Dermis lymphatic vessel endothelial cell (primary cell): ENCODE results near the gene OR8J3. TPM values are rescaled to one million over a fixed set of nuclear protein-coding genes. Genes with fewer than 3 reads are reported as not detected.

Experiments
- total RNA-seq: library from RNA; depleted of rRNA; stranded (reverse); fragments of >200 nt; gene quantifications from 2 replicates; pipeline ENCODE4 v1.2.1, GENCODE V29; 2014

Gene OR8J3
- not detected in 2 replicates for total RNA-seq

GRCh38 chr11:56140151-56140661 is at the start of gene OR8J3:
Gene OR8J3 (minus strand): TSS chr11:56140201. CDS start chr11:56137718, 2,483 bp downstream.

GRCh38 chr11:56176318-56176717 is 36.3 kb upstream of the OR8J3 start, which contains the start of gene OR5J2:
Gene OR5J2 (plus strand): TSS chr11:56176618. CDS start chr11:56176618, 0 bp downstream.

GRCh38 chr11:56160217-56160616 is 20.2 kb upstream of the OR8J3 start, which contains the start of gene OR8K5:
Gene OR8K5 (minus strand): TSS chr11:56160317. CDS start chr11:56160317, 0 bp downstream.

GRCh38 chr11:56122073-56122472 is 17.9 kb downstream of the OR8J3 start, which contains the start of gene OR8H3:
Gene OR8H3 (plus strand): TSS chr11:56122373. CDS start chr11:56122373, 0 bp downstream.

GRCh38 chr11:56103210-56103737 is 36.7 kb downstream of the OR8J3 start, which contains the start of gene OR8H2:
Gene OR8H2 (plus strand): TSS chr11:56103687. CDS start chr11:56105043, 1,356 bp downstream.

GRCh38 chr11:56093008-56093407 is 47.0 kb downstream of the OR8J3 start, which contains the start of gene OR8I2:
Gene OR8I2 (plus strand): TSS chr11:56093308. CDS start chr11:56093308, 0 bp downstream.

Other genes starting within 250 kb of the OR8J3 start
- not detected in 2 replicates for gene OR5W2, start 225.6 kb downstream of the OR8J3 start, total RNA-seq
- gene OR5I1, start 203.8 kb downstream of the OR8J3 start, total RNA-seq, result not detected in 2 replicates
- gene OR10AG1, start 170.3 kb downstream of the OR8J3 start, total RNA-seq, result not detected in 2 replicates
- not detected in 2 replicates for gene OR5F1, start 145.6 kb downstream of the OR8J3 start, total RNA-seq
- not detected in 2 replicates for gene OR5AS1, start 112.5 kb downstream of the OR8J3 start, total RNA-seq
- gene OR8I2, start 46.9 kb downstream of the OR8J3 start, total RNA-seq, result not detected in 2 replicates
- not detected in 2 replicates for gene OR8H2, start 36.5 kb downstream of the OR8J3 start, total RNA-seq
- not detected in 2 replicates for gene OR8H3, start 17.8 kb downstream of the OR8J3 start, total RNA-seq
- gene OR8K5, start 20.1 kb upstream of the OR8J3 start, total RNA-seq, result not detected in 2 replicates
- not detected in 2 replicates for gene OR5J2, start 36.4 kb upstream of the OR8J3 start, total RNA-seq
- gene OR5T2, start 94.1 kb upstream of the OR8J3 start, total RNA-seq, result not detected in 2 replicates
- not detected in 2 replicates for gene OR5T3, start 112.1 kb upstream of the OR8J3 start, total RNA-seq
- not detected in 2 replicates for gene OR5T1, start 134.0 kb upstream of the OR8J3 start, total RNA-seq
- gene OR8H1, start 152.1 kb upstream of the OR8J3 start, total RNA-seq, result not detected in 2 replicates
- not detected in 2 replicates for gene OR8K3, start 174.9 kb upstream of the OR8J3 start, total RNA-seq
- not detected in 2 replicates for gene OR8K1, start 205.8 kb upstream of the OR8J3 start, total RNA-seq
- not detected in 2 replicates for gene OR8J1, start 214.1 kb upstream of the OR8J3 start, total RNA-seq
- not detected in 2 replicates for gene OR8U1, start 235.4 kb upstream of the OR8J3 start, total RNA-seq